NT2/D1 (cell line): ENCODE measurements around the gene AK3.
"Not testable (repeated sequence)": the region's sequence is repeated elsewhere in the genome, so short reads cannot be mapped to it uniquely, and the experiment has no call there.

ENCODE experiments used
- DNase-seq: peaks from one replicate; pipeline ENCODE4 v3.0.0-alpha.2; 2011; ENCODE audit warnings: low read depth, low spot score
- H3K27me3 ChIP-seq: 2 replicates; pipeline ENCODE4 v1.6.0; 2011; ENCODE audit warnings: mild to moderate bottlenecking; ENCODE audit not compliant: insufficient read length, insufficient read depth
- H3K36me3 ChIP-seq: 2 replicates; pipeline ENCODE4 v1.6.1; 2011; ENCODE audit warnings: mild to moderate bottlenecking, low read length, mixed read lengths; ENCODE audit not compliant: insufficient read depth, insufficient read length
- H3K4me1 ChIP-seq: 2 replicates; pipeline ENCODE4 v1.5.1; 2011; ENCODE audit not compliant: insufficient read depth, insufficient read length
- H3K4me3 ChIP-seq: 2 replicates; pipeline ENCODE4 v1.5.1; 2011; ENCODE audit warnings: low read depth; ENCODE audit not compliant: insufficient read length
- H3K9ac ChIP-seq: 2 replicates; pipeline ENCODE4 v1.6.0; 2011; ENCODE audit warnings: low read depth; ENCODE audit not compliant: insufficient read length
- H3K9me3 ChIP-seq: 2 replicates; pipeline ENCODE4 v1.5.1; 2011; ENCODE audit warnings: mild to moderate bottlenecking, low read length; ENCODE audit not compliant: insufficient read depth
- SUZ12 ChIP-seq: IDR thresholded peaks from 2 replicates; pipeline ENCODE4 v1.6.1; 2011; ENCODE audit not compliant: insufficient read length, insufficient read depth; ENCODE audit errors: extremely low read depth
- YY1 ChIP-seq: IDR thresholded peaks from 2 replicates; pipeline ENCODE4 v1.6.1; 2011; ENCODE audit not compliant: insufficient read length, insufficient read depth
- ZNF274 ChIP-seq: IDR thresholded peaks from 2 replicates; pipeline ENCODE4 v1.6.1; 2011; ENCODE audit warnings: mild to moderate bottlenecking, low read depth, low read length

Gene AK3

DNA sequence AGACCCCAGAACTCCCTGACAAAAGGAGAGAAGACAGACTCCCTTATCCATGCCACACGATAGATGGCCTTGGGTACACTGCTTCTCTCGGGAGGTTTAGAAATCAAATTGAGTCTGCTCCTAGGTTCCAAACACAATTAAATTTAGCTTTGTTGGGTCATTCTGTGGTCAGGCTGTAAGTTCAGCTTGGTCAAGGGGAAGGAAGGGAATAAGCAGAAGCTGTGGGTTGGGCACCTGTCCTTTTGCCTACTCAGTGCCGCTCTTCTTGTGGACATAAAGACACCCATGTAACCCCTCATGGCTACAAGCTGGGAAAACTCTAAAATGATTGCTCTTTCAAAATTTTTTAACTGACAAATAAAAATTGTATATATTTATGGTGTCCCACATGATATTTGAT is 19.1 kb upstream of the AK3 start:
- H3K36me3 ChIP-seq = no peaks in the 10 kb centered on the region
- TF ChIP-seq YY1 (no peak), ZNF274 (no peak), SUZ12 (no peak)
- DNase-seq = no peak
- no peak overlapping the region for H3K9ac ChIP-seq
- H3K4me3 ChIP-seq = no peak overlapping the region
- H3K27me3 ChIP-seq = no peaks in the 10 kb centered on the region
- H3K4me1 ChIP-seq = peaks cover 4% of the 10 kb centered on the region
- no peaks in the 10 kb centered on the region for H3K9me3 ChIP-seq

- Histone ChIP-seq H3K36me3 (no peaks in the 10 kb centered on the region), H3K9me3 (no peaks in the 10 kb centered on the region), H3K4me3 (no peak overlapping the region), H3K9ac (no peak overlapping the region), H3K27me3 (no peaks in the 10 kb centered on the region), H3K4me1 (no peaks in the 10 kb centered on the region)
- DNase-seq = no peak
- TF ChIP-seq ZNF274 = no peak
- TF ChIP-seq YY1 = no peak
- no peak for TF ChIP-seq SUZ12
These were observed 15.4 kb upstream of the AK3 start for GRCh38 chr9:4756420-4756819.

GRCh38 chr9:4755026-4755609 is 14.1 kb upstream of the AK3 start:
- Histone ChIP-seq H3K36me3 (no peaks in the 10 kb centered on the region), H3K9me3 (no peaks in the 10 kb centered on the region; the same call in 1 of the 2 replicates), H3K27me3 (no peaks in the 10 kb centered on the region), H3K4me3 (no peak overlapping the region), H3K9ac (no peak overlapping the region), H3K4me1 (no peaks in the 10 kb centered on the region)
- DNase-seq = no peak
- TF ChIP-seq YY1 = no peak

- not testable (repeated sequence) for H3K36me3 ChIP-seq, H3K9me3 ChIP-seq, DNase-seq, H3K4me3 ChIP-seq, H3K4me1 ChIP-seq, H3K27me3 ChIP-seq, H3K9ac ChIP-seq
These were observed 13.5 kb upstream of the AK3 start for GRCh38 chr9:4754530-4754929.

DNA sequence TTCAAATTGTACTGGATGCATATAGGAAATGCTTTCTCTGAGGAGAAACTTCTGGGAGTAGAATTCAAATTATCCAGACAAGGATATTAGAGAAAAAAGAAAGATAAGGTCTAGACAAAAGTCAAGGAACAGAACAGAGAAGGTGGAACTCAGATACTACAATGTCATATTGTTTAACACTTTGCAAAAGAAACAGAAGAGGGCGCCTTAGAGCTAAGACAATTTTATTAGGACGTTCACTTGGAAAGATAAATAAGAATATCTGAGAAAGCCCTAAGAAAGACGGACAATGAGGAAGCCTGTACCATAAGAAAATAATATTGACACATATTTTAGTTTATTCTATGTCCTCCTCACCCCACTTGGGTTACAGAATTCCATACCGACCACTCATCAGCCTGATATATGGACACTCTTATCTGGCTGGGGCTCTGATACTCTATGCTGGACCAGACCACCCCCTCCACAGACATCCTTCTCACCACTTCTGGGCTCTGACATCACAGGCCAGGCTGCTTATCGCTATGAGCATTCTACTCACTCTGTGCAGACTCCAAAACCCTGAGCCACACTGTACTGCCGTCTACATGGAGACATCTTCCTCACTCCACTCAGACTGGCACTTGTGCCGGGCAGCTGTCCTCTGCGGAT is 9.1 kb upstream of the AK3 start:
- no peak for DNase-seq
- H3K36me3 ChIP-seq = no peaks in the 10 kb centered on the region
- H3K9ac ChIP-seq = no peak overlapping the region
- TF ChIP-seq SUZ12 = no peak
- TF ChIP-seq YY1 = no peak
- TF ChIP-seq ZNF274 = no peak
- H3K4me1 ChIP-seq = no peaks in the 10 kb centered on the region
- no peaks in the 10 kb centered on the region for H3K27me3 ChIP-seq
- no peaks in the 10 kb centered on the region; the same call in 1 of the 2 replicates for H3K9me3 ChIP-seq
- H3K4me3 ChIP-seq = no peak overlapping the region

- H3K4me3 ChIP-seq = no peak overlapping the region
- H3K36me3 ChIP-seq = no peaks in the 10 kb centered on the region
- no peak for TF ChIP-seq YY1
- no peak for TF ChIP-seq ZNF274
- TF ChIP-seq SUZ12 = no peak
- H3K4me1 ChIP-seq = no peaks in the 10 kb centered on the region
- no peaks in the 10 kb centered on the region for H3K27me3 ChIP-seq
- H3K9me3 ChIP-seq = no peaks in the 10 kb centered on the region; the same call in 1 of the 2 replicates
- DNase-seq = no peak
- H3K9ac ChIP-seq = no peak overlapping the region
These were observed 7.6 kb upstream of the AK3 start for GRCh38 chr9:4748612-4749011.

- Histone ChIP-seq H3K4me1 (no peaks in the 10 kb centered on the region), H3K9ac (no peak overlapping the region), H3K4me3 (no peak overlapping the region), H3K36me3 (no peaks in the 10 kb centered on the region), H3K27me3 (no peaks in the 10 kb centered on the region), H3K9me3 (no peaks in the 10 kb centered on the region; the same call in 1 of the 2 replicates)
- TF ChIP-seq YY1 (no peak), SUZ12 (no peak), ZNF274 (no peak)
- DNase-seq = no peak
These were observed 5.5 kb upstream of the AK3 start for GRCh38 chr9:4746278-4747030.
